ENCODE results near the gene ZBTB4.
A peak's percentile ranks its signal among the peaks of the same experiment; 100 is the strongest.
"Not testable (repeated sequence)": the region's sequence is repeated elsewhere in the genome, so short reads cannot be mapped to it uniquely, and the experiment has no call there.

ZBTB4 gene

DNA sequence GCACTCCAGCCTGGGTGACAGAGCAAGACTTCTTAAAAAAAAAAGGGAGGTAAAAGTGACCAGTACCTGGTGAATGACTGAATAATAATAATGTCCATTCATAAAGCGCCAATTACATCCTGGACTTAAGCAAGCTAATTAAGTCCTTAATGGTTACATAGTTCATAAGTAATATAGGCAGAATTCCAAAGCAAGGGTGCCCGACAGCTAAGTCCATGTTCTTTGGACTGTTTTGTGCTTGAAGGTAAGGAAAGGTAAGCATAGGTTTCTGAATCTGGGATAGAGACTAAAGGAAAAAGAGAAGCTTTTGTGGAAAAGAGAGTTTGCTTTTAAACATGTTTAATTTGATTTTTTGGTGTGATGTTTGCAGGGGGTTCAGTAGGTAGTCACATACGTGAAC is 14.5 kb upstream of the ZBTB4 start:
- DNase-seq = no peak

DNA sequence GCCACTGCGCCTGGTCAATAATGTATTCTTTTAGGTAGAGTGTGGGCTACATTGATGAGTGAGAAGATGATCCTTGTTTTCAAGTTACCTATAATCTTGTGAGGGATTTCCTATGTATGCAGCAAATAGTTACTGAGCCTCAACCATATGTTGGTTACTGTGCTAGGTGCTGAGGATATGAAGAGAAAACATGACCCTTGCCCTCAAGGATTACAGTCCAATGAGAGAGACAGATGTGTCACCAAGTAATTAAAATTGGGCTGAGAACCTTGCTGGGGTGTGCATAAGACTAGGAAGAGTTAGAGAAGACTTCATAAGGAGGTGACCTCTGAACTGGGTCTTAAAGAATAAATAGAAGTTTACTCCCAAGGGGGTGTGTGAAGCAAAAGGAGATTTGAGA is 12.2 kb upstream of the ZBTB4 start:
- DNase-seq = no peak

DNA sequence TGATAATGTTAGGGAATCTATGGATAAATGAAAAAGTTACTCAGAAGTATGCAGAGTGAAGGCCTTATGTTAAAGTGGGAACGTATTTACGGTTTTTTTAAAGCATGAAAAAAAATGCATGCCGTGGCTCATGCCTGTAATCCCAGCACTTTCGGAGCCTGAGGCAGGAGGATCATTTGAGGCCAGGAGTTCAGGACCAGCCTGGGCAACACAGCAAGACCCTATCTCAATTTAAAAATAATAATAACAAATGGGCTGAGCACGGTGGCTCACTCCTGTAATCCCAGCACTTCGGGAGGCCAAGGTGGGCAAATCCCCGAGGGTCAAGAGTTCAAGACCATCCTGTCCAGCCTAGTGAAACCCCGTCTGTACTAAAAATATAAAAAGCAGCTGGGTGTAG is 10.7 kb upstream of the ZBTB4 start:
- DNase-seq = no peak

DNA sequence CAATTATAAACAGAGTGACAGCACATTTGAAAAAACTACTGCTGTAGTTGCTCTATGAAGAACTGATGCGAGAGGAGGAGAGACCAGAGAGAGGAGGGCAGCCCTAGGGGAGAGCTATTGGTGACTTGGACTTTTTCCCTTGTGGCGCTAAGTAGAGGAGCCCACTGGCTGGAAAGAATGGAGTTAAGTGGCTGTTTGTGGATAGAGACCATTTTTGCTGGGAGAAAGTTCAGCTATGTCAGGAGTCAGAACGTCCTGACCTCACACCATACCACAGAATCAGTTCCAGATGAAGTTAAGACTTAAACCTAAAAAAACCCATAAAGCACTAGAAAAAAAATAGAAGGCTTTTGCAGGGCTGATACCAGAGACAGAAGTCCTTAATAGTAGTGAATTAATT is 6.8 kb upstream of the ZBTB4 start:
- DNase-seq = no peak

DNA sequence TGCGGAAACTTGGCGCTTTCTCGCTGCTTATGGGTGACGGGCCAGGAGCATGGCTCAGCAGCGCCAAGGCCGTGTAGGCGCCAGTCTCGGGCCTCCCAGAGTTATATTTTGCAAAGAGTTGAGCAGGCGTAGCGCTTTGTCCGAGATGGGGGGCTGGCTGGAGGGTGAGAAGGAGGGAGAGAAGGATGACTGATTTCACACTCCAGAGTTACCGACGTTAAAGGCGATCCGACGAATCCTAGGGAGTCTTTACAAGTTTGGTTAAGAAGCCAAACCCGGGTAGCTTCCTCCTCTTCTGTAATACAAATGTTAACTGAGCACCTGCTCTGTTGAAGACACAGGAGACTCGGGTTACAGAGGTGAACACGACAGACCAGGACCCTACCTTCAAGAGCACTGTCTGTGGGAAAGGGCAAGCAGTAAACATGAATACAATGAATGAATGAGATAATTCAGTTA is 5.5 kb upstream of the ZBTB4 start:
- DNase-seq = no peak

DNA sequence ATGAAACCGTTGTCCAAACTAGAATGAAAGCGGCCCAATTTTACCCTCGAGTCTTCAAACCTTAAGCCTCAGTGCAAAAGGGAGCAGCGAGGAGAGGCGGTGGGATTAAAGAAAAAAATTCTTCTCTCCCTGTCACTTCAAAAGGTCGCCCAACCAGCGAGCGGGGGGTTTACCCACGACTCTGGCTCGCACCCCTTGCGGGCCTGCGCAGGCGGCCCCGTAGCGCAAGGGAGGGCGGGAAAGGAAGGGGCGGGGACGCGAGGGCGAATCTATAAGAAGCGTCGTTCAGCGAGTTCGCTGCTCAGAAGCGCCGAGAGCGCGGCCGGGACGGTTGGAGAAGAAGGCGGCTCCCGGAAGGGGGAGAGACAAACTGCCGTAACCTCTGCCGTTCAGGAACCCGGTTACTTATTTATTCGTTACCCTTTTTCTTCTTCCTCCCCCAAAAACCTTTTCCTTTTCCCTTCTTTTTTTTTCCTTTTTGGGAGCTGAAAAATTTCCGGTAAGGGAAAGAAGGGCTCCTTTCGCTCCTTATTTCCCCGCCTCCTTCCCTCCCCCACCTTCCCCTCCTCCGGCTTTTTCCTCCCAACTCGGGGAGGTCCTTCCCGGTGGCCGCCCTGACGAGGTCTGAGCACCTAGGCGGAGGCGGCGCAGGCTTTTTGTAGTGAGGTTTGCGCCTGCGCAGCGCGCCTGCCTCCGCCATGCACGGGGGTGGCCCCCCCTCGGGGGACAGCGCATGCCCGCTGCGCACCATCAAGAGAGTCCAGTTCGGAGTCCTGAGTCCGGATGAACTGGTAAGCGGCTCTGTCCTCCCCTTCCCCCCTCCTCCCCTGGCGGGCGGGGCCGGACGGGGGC is 4.9 kb upstream of the ZBTB4 start, which contains the start of gene POLR2A:
POLR2A (plus strand) TSS at position 300 of the 852 bp plus-strand sequence.
- DNase-seq = peak; percentile 99

DNA sequence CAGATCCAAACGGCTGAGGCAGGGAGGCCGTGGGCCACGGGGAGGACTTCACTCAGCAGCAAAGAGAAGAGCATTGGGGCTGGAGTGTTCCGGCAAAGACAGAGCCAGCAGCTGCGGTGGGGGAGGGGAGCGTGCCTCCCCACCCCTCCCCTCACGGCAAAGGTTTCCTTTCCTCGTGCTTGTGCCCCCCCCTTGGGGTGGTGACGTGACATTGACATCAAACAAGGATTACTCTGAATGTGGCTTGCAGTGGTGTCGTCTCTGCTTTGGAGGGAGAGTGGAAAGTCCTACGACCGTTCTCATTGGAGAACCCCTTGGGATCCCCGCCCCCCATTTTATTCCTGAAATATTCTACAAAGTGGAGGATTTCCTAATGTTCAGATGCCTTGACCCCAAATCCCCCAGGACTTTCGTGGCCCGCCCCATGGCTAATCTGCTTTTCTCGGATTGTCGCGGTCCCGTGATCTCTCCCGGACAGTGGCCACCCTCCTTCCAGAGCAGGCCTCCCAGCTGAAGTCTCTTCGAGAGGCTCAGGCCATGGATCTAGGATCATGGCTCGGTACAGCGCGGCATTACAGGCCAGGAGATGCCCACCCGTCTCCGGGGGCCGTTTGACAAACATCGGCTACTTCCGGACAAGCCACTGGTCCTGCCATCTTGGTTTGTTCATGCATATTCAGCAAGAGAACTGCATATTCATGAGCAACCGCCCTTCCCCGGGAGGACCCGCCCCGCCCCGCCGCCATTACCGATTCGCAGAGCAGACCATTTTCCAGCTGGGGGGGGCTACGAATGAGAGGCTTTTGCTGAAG is 4.0 kb upstream of the ZBTB4 start:
- DNase-seq = peak; percentile 94

DNA sequence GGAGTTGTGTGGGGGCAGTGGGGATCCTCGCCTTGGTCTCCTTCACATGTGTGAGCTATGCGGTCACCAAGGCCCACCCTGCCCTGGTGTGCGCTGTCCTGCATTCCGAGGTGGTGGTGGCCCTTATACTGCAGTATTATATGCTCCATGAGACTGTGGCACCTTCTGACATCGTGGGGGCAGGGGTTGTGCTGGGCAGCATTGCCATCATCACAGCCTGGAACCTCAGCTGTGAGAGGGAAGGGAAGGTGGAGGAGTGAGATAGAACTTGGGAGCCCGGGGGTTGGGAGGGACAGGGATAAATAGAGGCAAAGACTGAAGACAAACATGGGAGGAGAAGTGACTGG is 3.3 kb upstream of the ZBTB4 start:
- not testable (repeated sequence) for DNase-seq

DNA sequence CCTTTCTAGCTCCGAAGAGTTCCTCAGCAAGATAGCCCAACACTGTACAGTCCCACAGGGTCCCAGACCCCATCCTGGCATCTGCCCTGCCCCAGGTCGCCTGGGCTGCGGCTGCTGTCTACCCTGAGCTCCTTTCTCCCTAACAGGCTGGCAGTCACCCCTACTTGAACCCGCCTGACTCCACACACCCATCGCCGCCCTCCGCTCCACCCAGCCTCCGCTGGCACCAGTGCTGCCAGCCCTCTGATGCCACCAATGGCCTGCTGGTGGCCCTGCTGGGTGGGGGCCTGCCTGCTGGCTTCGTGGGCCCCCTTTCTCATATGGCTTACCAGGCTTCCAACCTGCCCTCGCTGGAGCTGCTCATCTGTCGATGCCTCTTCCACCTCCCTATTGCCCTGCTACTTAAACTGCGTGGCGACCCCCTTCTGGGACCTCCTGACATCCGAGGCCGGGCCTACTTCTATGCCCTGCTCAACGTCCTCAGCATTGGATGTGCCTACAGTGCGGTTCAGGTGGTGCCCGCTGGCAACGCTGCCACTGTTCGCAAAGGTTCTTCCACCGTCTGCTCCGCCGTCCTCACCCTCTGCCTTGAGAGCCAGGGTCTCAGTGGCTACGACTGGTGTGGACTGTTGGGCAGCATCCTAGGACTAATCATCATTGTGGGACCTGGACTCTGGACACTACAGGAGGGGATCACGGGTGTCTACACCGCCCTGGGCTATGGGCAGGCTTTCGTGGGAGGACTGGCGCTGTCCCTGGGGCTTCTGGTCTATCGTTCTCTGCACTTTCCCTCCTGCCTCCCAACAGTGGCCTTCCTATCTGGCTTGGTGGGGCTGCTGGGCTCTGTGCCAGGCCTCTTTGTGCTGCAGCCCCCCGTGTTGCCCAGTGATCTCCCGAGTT is 2.7 kb upstream of the ZBTB4 start:
- DNase-seq = not testable (repeated sequence)

DNA sequence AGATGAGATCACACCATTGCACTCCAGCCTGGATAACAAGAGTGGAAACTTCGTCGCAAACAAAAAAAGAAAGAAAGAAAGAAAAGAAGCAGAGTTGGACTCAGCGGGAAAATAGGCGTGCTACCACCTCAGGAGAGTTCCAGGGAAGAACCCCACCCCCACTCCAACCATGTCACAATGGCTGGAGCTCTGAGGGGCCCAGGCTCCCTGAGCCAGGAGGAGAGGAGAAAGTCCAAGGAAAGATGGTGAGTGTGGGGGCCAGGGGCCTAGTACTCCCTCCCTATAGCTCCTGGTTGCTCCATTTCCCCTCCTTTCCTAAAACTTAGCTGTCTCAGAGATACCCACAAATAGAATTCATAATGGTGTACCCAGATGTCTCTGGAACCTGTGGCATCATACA is 1.8 kb upstream of the ZBTB4 start, which contains the start of gene SLC35G6:
SLC35G6 (plus strand) TSS at position 172 of the 400 bp plus-strand sequence; CDS start at position 243, 71 bp downstream.
- DNase-seq = not testable (repeated sequence)

DNA sequence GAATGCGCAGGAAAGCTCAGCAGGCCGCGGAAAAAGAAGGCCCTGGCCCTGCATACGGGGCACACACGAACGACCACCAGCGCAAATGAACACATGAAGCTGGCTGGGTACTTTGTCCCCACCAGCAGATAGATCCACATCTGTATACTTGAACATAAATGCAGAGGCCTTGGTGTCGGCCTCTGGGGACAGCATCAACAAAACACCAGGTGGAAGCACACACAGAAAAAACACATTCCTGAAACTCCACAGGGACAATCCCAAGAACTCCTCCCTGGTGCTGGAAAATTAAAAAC is 606 bp upstream of the ZBTB4 start:
- no peak for DNase-seq

DNA sequence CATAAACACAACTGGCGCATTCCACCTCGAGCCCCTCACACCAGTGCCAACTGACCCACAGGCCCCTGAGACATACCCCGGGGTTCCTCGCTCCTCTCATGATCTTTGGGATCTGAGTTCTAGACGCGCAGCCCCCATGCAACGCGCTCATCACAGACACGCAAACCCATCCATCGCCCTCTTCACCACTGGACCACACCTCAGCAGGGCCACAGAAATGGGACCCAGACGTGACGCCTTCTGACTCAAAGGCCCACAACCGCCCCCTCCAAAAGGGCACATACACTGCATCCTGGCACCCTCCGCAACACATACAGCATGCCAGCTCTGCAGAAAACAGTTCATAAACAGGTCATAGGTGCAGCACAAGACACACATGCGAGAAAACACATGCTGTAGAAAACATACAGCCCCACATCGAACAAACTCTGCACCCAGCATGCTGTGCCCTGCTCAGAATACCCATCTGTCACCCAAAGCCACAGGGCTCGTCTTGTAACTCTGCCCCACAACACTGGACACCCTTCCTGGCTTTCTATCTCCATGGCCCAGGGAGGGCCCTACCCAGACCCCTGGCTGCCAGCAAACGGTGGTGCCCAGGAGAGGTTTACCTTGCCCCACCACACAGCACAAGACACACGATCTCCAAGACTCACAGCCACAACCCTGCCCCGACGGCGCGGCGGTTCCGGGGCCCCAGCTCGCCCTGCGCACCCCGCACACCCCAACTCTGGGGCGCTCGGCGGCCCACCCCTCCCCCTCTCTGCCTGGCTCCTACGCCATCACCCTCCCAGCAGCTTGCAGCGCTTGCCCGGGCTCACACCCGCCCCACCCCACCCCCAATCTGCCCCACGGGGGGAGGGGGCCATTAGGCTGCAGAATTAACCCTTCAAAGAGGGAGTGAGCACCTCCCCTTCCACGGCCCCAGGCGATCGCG is 887 bp downstream of the ZBTB4 start:
- peak; percentile 84 for DNase-seq

DNA sequence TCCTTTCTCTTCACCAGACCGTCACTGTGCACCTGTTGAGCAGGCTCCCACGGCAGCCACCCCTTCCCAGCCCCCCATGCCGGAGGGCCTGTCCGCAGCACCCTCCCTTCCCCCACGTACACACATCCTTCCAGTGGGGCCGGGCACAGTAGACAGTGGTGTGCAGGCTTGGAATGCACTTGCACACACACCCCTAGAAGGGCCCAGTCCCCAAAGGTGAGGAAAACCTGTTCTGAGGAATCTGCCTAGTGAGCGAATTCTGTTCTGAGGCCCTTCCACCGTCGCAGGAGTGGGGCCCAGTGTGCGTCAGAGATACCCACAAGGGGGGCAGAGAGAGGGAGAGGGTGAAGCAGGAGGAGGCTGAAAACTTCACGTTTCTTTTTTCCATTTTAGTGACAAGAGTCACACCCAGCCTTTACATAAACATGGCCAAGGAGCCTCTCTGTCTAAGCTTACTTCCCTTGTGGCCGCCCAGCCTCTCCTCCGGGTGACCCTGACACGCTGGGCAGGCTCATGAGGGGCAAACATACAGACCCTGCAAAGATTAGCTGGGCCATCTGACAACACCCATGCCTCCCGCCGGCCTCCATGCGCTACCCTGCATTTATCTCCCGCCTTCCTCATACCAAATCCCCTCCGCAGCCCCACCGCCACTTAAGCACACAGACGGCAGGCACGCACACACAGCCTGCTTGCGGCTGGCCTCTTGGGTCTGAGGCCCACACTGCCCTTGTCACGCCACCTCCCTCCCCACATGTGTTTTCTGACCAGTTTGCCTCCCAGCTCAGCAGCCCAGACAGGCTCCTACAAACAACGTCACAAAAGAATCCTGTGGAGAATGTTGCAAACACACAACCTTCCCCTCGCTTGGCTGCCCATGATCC is 1.8 kb downstream of the ZBTB4 start:
- DNase-seq = no peak

DNA sequence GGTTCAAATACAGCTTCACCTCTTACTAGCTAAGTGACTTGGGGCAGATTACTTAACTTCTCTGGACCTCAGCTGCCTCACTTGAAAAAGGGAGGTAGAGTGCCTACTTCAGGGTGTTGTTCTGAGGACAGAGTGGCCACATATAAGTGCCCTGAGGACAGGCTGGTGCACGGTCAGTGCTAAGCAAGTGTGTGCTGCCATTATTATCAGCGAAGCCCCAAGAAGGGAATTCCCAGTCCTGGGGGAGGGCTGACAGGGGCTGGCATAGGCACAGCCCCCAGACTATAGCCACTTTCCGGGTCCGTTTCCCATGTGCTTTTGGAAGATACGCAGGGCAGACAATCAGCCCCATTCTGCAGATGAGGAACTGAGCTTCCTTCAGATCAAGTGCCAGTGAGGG is 2.5 kb downstream of the ZBTB4 start:
- no peak for DNase-seq

DNA sequence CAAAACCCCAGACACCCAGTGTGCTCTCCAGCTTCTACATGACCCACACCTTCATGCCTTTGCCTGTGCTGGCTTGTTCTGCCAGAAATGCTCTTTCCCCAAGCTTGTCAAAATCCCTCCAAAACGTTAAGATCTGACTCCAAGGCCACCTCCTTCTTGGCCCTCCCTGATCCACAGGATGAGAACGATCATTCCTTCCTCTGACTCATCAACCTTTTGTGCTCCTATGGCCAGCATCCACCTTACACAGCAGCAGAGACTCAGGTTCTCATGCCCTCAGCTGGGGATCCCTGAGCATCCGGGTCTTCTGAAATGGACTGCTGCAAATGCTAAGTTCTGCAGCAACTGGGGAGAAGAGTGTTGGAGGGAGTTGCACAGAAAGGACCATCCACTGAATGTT is 2.9 kb downstream of the ZBTB4 start:
- DNase-seq = no peak

DNA sequence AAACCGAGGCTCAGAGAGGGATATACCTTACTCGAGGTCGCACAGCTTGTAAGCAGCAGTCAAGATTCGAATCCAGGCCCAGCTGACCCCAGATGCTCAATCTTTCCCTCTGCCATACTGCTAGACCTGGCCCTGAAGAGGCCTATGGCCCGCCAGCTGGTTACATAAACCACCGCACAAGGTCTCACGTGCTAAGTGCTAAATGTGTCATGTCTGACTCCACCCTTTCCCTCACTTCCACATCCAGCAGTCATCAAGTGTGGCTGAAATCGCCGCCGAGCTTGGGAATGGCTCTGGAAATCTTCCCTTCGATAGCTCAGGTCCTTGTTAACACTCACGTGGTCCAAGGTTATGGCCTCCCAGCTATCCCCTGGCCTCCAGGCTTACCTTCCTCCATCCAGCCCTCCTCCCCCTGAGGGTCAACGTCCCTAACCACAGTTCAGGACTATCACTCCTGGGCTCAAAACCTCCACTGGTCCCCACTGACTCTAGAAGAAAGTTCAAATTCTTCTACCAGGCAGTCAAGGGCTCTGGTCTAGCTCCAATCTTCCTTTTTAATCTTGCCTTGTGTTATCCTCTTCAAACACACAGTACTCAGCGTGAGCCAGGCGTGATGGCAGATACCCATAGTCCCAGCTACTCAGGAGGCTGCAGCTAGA is 3.5 kb downstream of the ZBTB4 start:
- DNase-seq = peak; percentile 35

DNA sequence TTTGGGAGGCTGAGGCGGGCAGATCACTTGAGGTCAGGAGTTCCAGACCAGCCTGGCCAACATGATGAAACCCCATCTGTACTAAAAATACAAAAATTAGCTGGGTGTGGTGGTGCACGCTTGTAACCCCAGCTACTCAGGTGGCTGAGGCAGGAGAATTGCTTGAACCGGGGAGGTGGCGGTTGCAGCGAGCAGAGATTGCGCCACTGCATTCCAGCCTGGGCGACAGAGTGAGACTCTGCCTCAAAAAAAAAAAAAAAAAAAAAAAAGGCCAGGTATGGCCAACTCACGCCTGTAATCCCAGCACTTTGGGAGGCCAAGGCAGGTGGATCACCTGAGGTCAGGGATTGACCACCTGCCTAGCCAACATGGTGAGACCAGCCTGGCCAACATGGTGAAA is 4.7 kb downstream of the ZBTB4 start:
- DNase-seq = not testable (repeated sequence)

DNA sequence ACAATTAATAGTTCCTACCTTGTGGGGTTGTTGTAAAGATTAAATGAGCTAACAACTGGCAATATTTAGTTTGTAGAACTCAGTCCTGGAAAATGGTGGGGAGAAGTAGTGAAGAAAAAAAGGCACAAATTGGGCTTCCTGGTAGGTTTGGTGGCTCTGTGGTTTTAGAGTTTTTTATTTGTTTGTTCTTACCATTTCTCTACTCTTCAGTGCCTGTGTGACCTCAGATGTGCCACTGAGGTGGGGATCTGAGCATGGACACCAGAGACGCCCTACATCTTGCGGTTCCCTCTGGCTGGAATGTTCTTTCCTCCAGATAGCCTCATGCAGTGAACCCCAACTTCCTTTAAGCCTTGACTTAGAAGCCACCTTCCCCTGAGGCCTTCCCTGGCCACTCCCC is 7.7 kb downstream of the ZBTB4 start:
- no peak for DNase-seq

DNA sequence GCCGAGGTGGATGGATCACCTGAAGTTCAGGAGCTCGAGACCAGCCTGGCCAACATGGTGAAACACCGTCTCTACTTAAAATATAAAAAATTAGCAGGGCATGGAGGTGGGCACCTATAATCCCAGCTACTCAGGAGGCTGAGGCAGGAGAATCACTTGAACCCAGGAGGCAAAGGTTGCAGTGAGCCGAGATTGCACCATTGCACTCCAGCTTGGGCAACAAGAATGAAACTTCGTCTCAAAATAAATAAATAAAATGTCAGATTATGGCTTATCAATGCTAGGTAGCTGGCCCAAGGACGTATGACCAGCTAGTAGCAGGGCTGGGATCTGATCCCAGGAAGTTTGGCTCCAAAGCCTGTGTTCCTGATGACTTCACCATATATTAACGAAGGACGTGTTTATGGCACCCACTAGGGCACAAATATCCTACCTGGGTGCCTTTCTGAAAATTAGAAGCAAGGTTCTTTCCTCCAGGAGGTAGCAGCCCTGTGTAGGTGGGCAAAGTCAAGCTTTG is 8.9 kb downstream of the ZBTB4 start:
- DNase-seq = not testable (repeated sequence)

DNA sequence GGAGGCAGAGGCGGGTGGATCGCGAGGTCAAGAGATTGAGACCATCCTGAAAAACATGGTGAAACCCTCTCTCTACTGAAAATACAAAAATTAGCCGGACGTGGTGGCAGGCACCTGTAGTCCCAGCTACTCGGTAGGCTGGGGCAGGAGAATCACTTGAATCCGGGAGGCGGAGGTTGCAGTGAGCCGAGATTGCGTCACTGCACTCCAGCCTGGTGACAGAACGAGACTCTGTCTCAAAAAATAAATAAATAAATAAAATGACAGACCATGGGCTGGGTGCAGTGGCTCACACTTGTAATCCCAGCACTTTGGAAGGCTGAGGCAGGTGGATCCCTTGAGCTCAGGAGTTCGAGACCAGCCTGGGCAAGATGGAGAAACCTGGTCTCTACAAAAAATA is 9.6 kb downstream of the ZBTB4 start:
- not testable (repeated sequence) for DNase-seq
